Fibroblast of pulmonary artery (primary cell): ENCODE data around the gene DOCK10.

ENCODE experiments used
- DNase-seq: peaks from one replicate; pipeline ENCODE4 v3.0.0-alpha.2; 2010; ENCODE audit warnings: low read depth
- H3K4me3 ChIP-seq: replicated peaks from 2 replicates; pipeline ENCODE4 v1.5.1; 2011; ENCODE audit warnings: low read depth, mild to moderate bottlenecking, control low read depth, low read length, moderate library complexity
- TF ChIP-seq, protein P1 (sequence below): IDR thresholded peaks from 2 replicates; pipeline ENCODE4 v1.5.1; 2011; ENCODE audit warnings: mild to moderate bottlenecking, control low read depth, low read length, inconsistent platforms; ENCODE audit errors: missing control alignments

Gene DOCK10

DNA sequence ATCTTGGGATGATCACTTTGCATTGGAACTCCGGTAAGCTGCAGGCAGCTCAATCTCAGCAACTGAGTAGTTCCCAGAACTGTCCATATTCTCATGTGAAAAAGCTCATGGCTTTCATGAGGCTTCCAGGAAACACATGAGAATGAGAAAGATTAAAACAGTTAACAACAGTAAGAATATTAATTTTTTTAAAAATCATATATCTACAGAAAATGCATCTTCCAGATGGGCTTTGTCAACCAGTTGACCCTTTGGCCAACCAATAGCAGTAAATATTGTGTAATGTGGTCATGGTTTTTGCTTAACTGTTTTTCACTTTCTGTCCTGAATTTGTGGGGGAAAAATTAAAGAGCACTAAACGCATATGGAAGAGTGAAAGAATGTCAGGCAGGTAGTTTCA, 194.9 kb downstream of the DOCK10 start:
- DNase-seq, result peak; percentile 39
- H3K4me3 ChIP-seq, result no peak overlapping the region
- TF ChIP-seq, protein P1, sequence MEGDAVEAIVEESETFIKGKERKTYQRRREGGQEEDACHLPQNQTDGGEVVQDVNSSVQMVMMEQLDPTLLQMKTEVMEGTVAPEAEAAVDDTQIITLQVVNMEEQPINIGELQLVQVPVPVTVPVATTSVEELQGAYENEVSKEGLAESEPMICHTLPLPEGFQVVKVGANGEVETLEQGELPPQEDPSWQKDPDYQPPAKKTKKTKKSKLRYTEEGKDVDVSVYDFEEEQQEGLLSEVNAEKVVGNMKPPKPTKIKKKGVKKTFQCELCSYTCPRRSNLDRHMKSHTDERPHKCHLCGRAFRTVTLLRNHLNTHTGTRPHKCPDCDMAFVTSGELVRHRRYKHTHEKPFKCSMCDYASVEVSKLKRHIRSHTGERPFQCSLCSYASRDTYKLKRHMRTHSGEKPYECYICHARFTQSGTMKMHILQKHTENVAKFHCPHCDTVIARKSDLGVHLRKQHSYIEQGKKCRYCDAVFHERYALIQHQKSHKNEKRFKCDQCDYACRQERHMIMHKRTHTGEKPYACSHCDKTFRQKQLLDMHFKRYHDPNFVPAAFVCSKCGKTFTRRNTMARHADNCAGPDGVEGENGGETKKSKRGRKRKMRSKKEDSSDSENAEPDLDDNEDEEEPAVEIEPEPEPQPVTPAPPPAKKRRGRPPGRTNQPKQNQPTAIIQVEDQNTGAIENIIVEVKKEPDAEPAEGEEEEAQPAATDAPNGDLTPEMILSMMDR, result no peak

DNA sequence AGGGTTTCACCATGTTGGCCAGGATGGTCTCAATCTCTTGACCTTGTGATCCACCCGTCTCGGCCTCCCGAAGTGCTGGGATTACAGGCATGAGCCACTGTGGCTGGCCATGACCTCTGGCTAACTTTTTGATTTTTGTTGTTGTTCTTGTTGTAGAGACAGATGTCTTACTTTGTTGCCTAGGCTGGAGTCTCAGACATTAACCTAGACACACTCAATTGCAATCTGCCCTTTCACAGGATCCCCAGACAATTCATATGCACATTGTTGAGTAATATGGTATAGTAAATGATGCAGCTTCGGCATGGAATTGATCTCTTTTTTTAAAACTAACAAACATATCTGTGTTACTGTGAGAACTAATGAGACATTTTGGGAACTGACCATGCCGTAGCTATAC, 195.6 kb downstream of the DOCK10 start:
- H3K4me3 ChIP-seq, result no peak overlapping the region
- no peak for DNase-seq
- TF ChIP-seq, protein P1, result no peak

DNA sequence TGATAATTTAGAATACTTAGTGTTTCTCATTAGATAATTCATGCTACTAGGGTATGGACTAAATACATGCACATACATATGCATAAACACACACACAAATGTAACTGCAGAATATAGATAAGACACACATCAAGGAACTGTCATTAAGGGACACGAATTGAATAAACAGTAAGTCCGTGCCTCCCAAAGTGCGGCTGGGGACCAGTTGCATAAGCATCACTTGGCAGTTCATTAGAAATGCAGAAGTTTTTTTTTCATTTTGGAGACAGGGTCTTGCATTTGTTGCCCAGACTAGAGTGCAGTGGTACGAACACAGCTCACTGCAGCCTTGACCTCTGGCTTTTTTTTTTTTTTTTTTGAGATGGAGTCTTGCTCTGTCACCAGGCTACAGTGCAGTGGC, 196.1 kb downstream of the DOCK10 start:
- H3K4me3 ChIP-seq, result no peak overlapping the region
- TF ChIP-seq, protein P1, result no peak
- no peak for DNase-seq

DNA sequence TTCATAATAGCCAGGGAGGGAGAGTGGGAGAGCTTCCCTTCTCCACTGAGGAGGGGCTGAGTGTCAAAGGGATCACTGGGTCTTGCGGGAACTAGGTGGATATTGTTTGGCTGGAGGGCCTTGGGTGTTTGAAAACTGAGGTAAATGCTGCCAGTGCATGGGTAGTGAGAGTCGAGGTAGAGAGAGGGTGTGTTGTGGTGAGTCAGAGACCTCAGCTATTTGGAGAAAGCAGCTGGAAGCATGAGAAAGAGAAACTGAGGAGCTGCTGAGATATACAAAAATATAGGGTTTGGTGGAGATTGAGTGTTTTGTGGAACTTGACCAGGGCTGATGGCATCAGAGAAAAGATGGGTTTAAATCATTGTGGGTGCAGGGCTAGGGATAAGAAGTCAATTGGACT, 199.1 kb downstream of the DOCK10 start:
- DNase-seq, result no peak
- TF ChIP-seq, protein P1, result no peak

DNA sequence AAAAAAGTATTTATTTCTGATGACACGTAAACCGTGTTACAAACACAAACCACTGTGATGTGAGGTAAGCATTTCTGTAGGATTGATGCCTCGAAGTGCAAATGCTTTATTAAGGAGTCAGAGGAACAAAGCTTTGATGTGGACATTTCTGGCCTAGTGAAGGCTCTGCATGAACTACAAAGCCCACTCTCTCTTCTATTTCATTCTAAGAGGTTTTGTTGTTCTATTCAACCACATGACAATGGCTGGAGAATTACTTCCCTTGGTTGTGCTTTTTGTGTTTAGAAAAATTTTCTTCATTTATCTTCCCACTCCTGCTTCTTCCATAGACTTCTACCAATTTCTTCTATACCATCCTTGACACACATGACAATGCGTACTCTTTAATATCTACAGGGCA, 200.4 kb downstream of the DOCK10 start:
- no peak overlapping the region for H3K4me3 ChIP-seq
- TF ChIP-seq, protein P1, result no peak
- DNase-seq, result no peak

More for the DNA sequence above, 199.1 kb downstream of the DOCK10 start:
- H3K4me3 ChIP-seq, result no peak overlapping the region

DNA sequence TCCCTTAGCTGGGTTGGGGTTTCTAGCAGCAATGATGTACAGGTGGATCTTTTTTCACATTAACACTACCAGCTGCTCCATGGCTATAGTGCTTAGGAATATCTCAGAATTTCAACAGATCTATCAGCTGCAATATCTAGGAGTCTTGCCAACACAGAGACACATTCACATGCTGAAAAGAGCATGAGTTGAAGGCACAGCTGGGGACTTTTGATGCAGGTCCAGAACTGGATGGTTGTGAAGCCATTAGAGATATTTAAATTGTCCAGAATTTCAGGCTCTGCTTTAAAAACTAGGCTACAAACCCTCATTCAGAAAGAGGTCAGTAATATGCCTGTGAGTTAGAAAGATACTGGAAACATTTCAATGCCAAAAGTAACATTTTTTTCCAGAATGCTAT, 203.9 kb downstream of the DOCK10 start:
- H3K4me3 ChIP-seq, result no peak overlapping the region
- peak; percentile 38 for DNase-seq
- TF ChIP-seq, protein P1, result no peak

DNA sequence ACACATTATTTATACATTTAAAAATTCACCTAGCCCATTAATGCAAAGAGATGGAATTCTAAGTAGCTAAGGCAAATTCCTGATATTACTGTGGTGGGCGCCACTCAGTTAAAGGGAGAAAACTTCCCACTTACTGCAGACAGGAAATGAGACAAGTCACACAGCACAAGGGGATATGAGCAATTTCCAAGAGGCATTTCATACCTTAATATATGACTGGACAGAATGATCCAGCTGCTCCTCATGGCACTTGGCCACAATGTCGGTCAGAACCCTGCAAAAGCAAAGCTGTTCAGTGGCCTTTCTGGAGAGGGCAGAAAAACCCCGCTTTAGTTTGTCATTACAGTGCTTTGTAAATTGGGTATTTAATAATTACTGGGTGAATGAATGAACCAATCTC, 204.7 kb downstream of the DOCK10 start:
- peak; percentile 88 for DNase-seq
- H3K4me3 ChIP-seq, result no peak overlapping the region
- TF ChIP-seq, protein P1, result no peak
